Right lobe of liver (tissue), 4 donors: ENCODE results near the gene SIL1.
"Not testable (repeated sequence)": the region's sequence is repeated elsewhere in the genome, so short reads cannot be mapped to it uniquely, and the experiment has no call there.

Source experiments
- POLR2A ChIP-seq: fragments of 450-650 bp; IDR thresholded peaks from one replicate; pipeline ENCODE4 v1.6.1; 2017; ENCODE audit warnings: antibody characterized with exemption, mild to moderate bottlenecking
- TF ChIP-seq, protein P1 (sequence below), 4 donors: fragments of 200-600 bp in 3 of 4; fragments of 450-650 bp in 1 of 4; IDR thresholded peaks; one replicate each; pipeline versions ENCODE4 v1.5.1 to v1.8.0; 2016 to 2022; ENCODE audit warnings: antibody characterized with exemption in 4 of 4, mild to moderate bottlenecking in 2 of 4
- donor health status: DM: no; HTN: no; CAD: no.
- donor health status: DM: no; HTN: no; CAD: no.
- donor health status: DM: no; HTN: yes; CAD: no.

DNA sequence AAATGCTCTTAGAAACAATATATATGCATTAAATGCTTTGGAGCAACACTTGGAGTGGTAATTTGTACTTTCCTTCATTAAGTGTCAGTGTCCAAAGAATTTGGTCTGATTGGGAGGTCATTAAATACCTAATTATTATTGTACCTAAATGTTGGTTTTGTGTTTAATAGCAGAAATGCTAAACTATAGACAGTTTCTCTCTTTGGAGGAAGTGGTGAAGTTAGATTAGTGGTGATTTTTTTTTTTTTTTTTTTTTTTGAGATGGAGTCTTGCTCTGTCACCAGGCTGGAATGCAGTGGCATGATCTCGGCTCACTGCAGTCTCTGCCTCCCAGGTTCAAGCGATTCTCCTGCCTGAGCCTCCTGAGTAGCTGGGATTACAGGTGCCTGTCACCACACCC, 276.8 kb downstream of the SIL1 start:
- TF ChIP-seq, protein P1, sequence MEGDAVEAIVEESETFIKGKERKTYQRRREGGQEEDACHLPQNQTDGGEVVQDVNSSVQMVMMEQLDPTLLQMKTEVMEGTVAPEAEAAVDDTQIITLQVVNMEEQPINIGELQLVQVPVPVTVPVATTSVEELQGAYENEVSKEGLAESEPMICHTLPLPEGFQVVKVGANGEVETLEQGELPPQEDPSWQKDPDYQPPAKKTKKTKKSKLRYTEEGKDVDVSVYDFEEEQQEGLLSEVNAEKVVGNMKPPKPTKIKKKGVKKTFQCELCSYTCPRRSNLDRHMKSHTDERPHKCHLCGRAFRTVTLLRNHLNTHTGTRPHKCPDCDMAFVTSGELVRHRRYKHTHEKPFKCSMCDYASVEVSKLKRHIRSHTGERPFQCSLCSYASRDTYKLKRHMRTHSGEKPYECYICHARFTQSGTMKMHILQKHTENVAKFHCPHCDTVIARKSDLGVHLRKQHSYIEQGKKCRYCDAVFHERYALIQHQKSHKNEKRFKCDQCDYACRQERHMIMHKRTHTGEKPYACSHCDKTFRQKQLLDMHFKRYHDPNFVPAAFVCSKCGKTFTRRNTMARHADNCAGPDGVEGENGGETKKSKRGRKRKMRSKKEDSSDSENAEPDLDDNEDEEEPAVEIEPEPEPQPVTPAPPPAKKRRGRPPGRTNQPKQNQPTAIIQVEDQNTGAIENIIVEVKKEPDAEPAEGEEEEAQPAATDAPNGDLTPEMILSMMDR (IDR thresholded peaks at IDR 0.05) = not testable (repeated sequence)
- not testable (repeated sequence) for TF ChIP-seq POLR2A
